Measurements from ENCODE around the gene LRRC4C. TPM values are rescaled to one million over a fixed set of nuclear protein-coding genes. Genes with fewer than 3 reads are reported as not detected.

LRRC4C gene
- total RNA-seq, 6 donors from 2014 or later, result 0.37 to 1.2 (median 1.0) TPM; not detected in 2

DNA sequence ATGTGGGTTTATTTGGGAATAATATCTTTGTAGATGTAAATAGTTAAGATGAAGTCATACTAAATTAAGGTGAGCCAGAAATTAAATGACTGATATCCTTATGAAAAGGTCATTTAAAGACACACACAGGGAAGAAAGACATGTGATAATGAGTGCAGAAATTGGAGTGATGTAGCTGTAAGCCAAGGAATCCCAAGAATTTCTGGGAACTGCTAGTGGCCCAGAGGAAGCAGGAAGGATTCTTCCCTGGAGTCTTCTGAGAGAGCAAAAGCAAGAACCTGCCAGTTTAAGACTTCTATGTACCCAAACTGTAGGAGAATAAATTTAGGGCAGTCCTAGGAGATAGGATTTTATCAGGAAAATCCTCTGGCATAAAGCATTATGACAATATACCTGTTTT is 66.9 kb downstream of the LRRC4C start:
- TF ChIP-seq EP300 (IDR thresholded peaks at IDR 0.05) (no peak), POLR2AphosphoS5 (IDR thresholded peaks at IDR 0.05) (no peak)
- TF ChIP-seq, protein P1, sequence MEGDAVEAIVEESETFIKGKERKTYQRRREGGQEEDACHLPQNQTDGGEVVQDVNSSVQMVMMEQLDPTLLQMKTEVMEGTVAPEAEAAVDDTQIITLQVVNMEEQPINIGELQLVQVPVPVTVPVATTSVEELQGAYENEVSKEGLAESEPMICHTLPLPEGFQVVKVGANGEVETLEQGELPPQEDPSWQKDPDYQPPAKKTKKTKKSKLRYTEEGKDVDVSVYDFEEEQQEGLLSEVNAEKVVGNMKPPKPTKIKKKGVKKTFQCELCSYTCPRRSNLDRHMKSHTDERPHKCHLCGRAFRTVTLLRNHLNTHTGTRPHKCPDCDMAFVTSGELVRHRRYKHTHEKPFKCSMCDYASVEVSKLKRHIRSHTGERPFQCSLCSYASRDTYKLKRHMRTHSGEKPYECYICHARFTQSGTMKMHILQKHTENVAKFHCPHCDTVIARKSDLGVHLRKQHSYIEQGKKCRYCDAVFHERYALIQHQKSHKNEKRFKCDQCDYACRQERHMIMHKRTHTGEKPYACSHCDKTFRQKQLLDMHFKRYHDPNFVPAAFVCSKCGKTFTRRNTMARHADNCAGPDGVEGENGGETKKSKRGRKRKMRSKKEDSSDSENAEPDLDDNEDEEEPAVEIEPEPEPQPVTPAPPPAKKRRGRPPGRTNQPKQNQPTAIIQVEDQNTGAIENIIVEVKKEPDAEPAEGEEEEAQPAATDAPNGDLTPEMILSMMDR (IDR thresholded peaks at IDR 0.05), result no peak
- no peak for ATAC-seq (ENCODE audit: low FRiP score in 2 of 2)

DNA sequence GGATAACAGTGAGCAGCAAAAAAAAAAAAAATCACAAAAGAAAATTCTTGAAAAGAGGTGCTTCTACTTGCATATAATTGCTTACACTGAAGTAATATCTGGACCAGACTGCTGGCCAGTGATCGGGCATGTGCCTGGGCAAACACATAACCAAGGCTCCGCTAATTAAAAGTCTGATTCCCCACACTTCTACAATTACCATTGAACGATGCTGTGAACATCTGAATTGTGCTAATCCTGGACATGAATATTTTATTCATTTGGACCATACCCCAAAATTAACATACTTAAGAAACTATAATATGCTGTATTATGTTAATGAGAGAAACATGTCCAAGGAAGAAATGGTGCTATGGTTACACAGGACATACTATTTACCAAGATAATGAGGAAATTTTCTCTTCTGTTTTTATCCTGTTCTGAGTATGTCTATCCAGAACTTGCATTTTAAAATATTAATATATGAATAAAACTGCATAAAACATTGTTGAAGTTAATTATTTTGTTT is 69.8 kb downstream of the LRRC4C start:
- H3K9me3 ChIP-seq, result no peaks in the 10 kb centered on the region
- H3K4me1 ChIP-seq, result no peaks in the 10 kb centered on the region
- ATAC-seq (ENCODE audit: low FRiP score in 2 of 2), result no peak

More for the DNA sequence above, 66.9 kb downstream of the LRRC4C start:
- Histone ChIP-seq H3K4me1 (no peaks in the 10 kb centered on the region), H3K9me3 (no peaks in the 10 kb centered on the region), H3K36me3 (no peaks in the 10 kb centered on the region), H3K27me3 (no peaks in the 10 kb centered on the region), H3K27ac (no peak overlapping the region), H3K4me3 (no peak overlapping the region)
- no peak for DNase-seq

DNA sequence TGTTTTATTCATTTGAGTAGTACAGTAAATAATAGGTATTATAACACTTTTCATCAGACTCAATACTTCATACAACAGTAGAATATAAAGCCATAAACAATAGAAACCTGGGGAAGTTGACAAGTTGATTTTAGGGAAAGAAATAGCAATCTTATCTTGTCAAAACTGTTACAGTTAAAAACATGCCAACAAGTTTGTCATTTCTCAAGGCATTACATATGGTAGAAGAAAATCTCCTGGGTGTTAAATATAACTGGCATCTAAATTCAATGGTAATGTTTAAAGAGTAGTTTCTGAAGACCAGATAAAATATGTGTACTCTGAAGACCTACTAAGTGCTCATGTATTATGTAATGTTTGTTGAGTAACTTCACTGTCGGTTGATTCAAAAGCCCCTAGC is 75.1 kb downstream of the LRRC4C start:
- DNase-seq (no peak), ATAC-seq (ENCODE audit: low FRiP score in 2 of 2) (no peak)
- H3K4me3 ChIP-seq, result no peak overlapping the region
- H3K27me3 ChIP-seq, result no peaks in the 10 kb centered on the region
- H3K9me3 ChIP-seq, result no peaks in the 10 kb centered on the region
- H3K36me3 ChIP-seq, result no peaks in the 10 kb centered on the region
- H3K4me1 ChIP-seq, result no peaks in the 10 kb centered on the region
- no peak overlapping the region for H3K27ac ChIP-seq
- TF ChIP-seq EP300 (IDR thresholded peaks at IDR 0.05), result no peak
- TF ChIP-seq, protein P1 (IDR thresholded peaks at IDR 0.05), result no peak
- no peak for TF ChIP-seq POLR2A (IDR thresholded peaks at IDR 0.05)
- TF ChIP-seq POLR2AphosphoS5 (IDR thresholded peaks at IDR 0.05), result no peak
- WGBS, 2 donors, result 83 to 91% methylated on average over 1 of the region's 1 CpG

More for the DNA sequence above, 69.8 kb downstream of the LRRC4C start:
- H3K4me3 ChIP-seq, result no peak overlapping the region
- TF ChIP-seq POLR2AphosphoS5 (IDR thresholded peaks at IDR 0.05), result no peak
- TF ChIP-seq, protein P1 (IDR thresholded peaks at IDR 0.05), result no peak
- TF ChIP-seq EP300 (IDR thresholded peaks at IDR 0.05), result no peak
- no peak for TF ChIP-seq POLR2A (IDR thresholded peaks at IDR 0.05)
- DNase-seq, result no peak
- H3K27me3 ChIP-seq, result no peaks in the 10 kb centered on the region
- 87 to 93% methylated on average over 3 of the region's 3 CpGs for WGBS, 2 donors
- no peaks in the 10 kb centered on the region for H3K36me3 ChIP-seq
- no peak overlapping the region for H3K27ac ChIP-seq

DNA sequence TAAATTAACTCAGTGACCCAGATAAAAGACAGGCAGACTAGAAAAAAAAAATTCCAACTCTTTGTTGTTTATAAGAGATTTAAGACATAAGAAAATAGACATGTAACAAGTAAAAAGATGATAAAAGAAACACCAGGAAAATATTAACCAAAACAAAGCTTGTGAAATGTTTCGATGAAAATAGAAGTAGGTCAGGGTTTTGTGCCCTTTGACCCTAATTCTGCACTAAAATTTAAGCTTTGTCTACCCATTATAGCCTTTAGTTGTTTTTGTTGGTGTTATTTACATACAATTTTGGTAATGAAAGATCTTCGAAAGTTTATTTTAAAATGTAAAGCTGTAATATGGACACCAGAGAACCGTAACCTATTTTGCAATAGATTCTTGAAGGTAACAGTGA is 75.7 kb downstream of the LRRC4C start:
- ATAC-seq (ENCODE audit: low FRiP score in 2 of 2), result no peak
- TF ChIP-seq EP300 (IDR thresholded peaks at IDR 0.05) (no peak), POLR2A (IDR thresholded peaks at IDR 0.05) (no peak), POLR2AphosphoS5 (IDR thresholded peaks at IDR 0.05) (no peak)
- TF ChIP-seq, protein P1 (IDR thresholded peaks at IDR 0.05), result no peak
- 86 to 91% methylated on average over 3 of the region's 3 CpGs for WGBS, 2 donors

DNA sequence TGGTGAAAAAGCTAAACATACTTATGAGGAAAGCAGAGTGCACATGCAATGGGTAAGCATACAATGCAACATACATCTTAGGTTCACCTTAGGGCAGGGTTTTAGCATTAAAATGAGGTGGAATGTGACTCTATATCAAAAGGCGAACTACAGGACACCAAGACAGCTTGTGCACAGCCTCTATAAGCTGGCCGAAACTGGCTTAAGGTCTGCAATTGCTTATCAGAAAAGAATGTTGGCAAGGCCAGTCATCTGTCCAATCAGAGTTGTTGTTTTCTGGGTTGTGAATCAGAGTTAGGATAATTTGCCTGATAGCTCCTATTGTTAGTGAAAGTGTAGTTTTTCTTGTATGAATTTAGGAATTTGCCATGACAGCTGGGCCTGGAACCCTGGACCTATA is 76.5 kb downstream of the LRRC4C start:
- no peak for ATAC-seq (ENCODE audit: low FRiP score in 2 of 2)

More for the DNA sequence above, 75.7 kb downstream of the LRRC4C start:
- no peak for DNase-seq
- Histone ChIP-seq H3K9me3 (no peaks in the 10 kb centered on the region), H3K27ac (no peak overlapping the region), H3K36me3 (no peaks in the 10 kb centered on the region), H3K27me3 (no peaks in the 10 kb centered on the region), H3K4me1 (no peaks in the 10 kb centered on the region), H3K4me3 (no peak overlapping the region)

More for the DNA sequence above, 76.5 kb downstream of the LRRC4C start:
- H3K9me3 ChIP-seq, result no peaks in the 10 kb centered on the region
- no peak overlapping the region for H3K27ac ChIP-seq
- no peak overlapping the region for H3K4me3 ChIP-seq
- H3K4me1 ChIP-seq, result no peaks in the 10 kb centered on the region
- no peaks in the 10 kb centered on the region for H3K27me3 ChIP-seq
- WGBS, 2 donors, result 85 to 93% methylated on average over 2 of the region's 2 CpGs
- H3K36me3 ChIP-seq, result no peaks in the 10 kb centered on the region
- no peak for DNase-seq
- no peak for TF ChIP-seq POLR2AphosphoS5 (IDR thresholded peaks at IDR 0.05)
- TF ChIP-seq POLR2A (IDR thresholded peaks at IDR 0.05), result no peak
- TF ChIP-seq, protein P1 (IDR thresholded peaks at IDR 0.05), result no peak
- no peak for TF ChIP-seq EP300 (IDR thresholded peaks at IDR 0.05)
